Stimulated activated naive B cell treated with anti-CD40 and anti-IgM and Interleukin-4, amounts not matched to agents 10 μg/mL and 1 μg/mL and 100 μg/mL, for 72 hours (primary cell): ENCODE measurements around the gene KCNK17.
A peak's percentile ranks its signal among the peaks of the same experiment; 100 is the strongest.
"Not testable (repeated sequence)": the region's sequence is repeated elsewhere in the genome, so short reads cannot be mapped to it uniquely, and the experiment has no call there.

Source experiments
- ATAC-seq, 2 donors: fragments of 150-1000 bp; cut with Tn5 transposase; replicated peaks; 2 replicates each; pipeline ENCODE4 v1.10.0; 2021; ENCODE audit warnings: moderate library complexity in 1 of 2
- DNase-seq: peaks from one replicate; pipeline ENCODE4 v3.0.0; 2021
- H3K27ac Mint-ChIP-seq: one replicate; pipeline ENCODE4 v1.8.0; 2022; ENCODE audit warnings: mild to moderate bottlenecking, mixed read lengths
- H3K27me3 Mint-ChIP-seq, 2 donors: one replicate each; pipeline ENCODE4 v1.8.0; 2022; ENCODE audit warnings: mixed read lengths in 2 of 2
- H3K36me3 Mint-ChIP-seq, 2 donors: one replicate each; pipeline ENCODE4 v1.8.0; 2022; ENCODE audit warnings: mixed read lengths in 2 of 2, mild to moderate bottlenecking in 1 of 2
- H3K4me1 Mint-ChIP-seq, 2 donors: one replicate each; pipeline ENCODE4 v1.8.0; 2022; ENCODE audit warnings: mixed read lengths in 2 of 2, mild to moderate bottlenecking in 1 of 2
- H3K4me3 Mint-ChIP-seq, 2 donors: one replicate each; pipeline ENCODE4 v1.8.0; 2022; ENCODE audit warnings: mild to moderate bottlenecking in 2 of 2, mixed read lengths in 2 of 2, moderate library complexity in 1 of 2
- H3K9me3 Mint-ChIP-seq, 2 donors: one replicate each; pipeline ENCODE4 v1.8.0; 2022; ENCODE audit warnings: mixed read lengths in 2 of 2, mild to moderate bottlenecking in 1 of 2

KCNK17 gene

DNA sequence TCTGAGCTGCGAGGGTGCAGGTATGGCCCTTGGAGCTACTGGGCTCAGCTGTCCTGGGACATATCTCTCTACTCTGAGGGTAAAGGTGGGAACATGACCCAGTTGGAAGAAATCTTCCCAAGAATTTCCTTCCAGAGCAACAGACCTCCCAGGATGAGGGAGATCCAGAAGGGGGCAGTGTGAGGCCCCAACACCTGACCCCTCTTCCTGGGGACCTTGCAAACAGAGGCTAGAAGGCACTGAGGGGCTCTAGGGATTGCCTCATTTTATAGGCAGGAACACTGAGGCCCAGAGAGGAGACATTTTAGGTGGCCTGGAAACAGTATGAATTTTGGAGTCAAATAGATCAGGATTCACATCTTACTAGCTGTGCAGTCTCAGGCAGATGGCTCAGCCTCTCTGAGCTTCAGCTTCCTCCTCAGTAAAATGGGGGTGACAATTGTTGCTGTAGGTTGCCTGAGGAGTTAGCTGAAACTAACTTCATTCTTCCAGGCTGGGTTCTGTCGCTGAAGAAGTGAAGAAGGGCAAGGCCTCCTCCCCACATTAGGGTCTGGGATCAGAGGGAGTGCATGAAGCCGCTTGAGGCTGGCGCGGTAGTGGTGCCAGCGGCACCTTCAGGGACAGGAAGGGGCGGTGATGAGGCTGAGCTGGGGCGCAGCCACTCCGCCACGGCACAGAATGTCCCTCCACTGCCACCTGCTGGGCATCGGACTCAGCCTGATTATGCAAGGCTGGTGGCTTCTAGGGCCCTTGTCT lies 11.4 kb downstream of the KCNK17 start:
- H3K4me3 Mint-ChIP-seq = peak overlapping the region; percentile 52 to 70
- peaks cover 4 to 5% of the 10 kb centered on the region in 2 donors for H3K9me3 Mint-ChIP-seq
- peak; percentile 98 to 99 for ATAC-seq
- H3K36me3 Mint-ChIP-seq = peaks cover 0 to 4% of the 10 kb centered on the region in 2 donors
- peak; percentile 74 for DNase-seq
- H3K27me3 Mint-ChIP-seq = peaks cover 11 to 30% of the 10 kb centered on the region in 2 donors
- no peaks in the 10 kb centered on the region for H3K4me1 Mint-ChIP-seq
- H3K27ac Mint-ChIP-seq = no peak overlapping the region

DNA sequence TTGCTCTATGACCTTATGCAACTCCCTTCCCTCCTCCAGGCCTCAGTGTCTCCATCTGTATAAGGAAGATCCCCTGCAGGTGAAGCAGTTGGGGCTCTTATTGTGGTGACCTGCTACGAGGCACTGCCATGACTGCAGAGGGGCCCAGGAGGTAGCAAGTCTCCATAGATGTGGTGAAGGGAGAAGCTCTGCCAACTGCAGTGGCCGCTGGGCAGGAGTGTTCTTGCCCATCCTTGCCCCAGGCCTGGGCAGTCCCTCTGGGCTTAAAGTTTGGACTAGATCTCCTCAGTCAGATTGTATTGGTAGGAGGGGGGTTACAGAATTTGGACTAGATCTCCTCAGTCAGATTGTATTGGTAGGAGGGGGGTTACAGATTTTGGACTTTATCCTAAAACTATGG lies 12.2 kb downstream of the KCNK17 start:
- no peak for ATAC-seq
- H3K27me3 Mint-ChIP-seq = peaks cover 7 to 32% of the 10 kb centered on the region in 2 donors
- peaks cover 4 to 5% of the 10 kb centered on the region in 2 donors for H3K9me3 Mint-ChIP-seq
- no peak for DNase-seq
- no peak overlapping the region for H3K4me3 Mint-ChIP-seq
- H3K36me3 Mint-ChIP-seq = peaks cover 0 to 4% of the 10 kb centered on the region in 2 donors
- H3K4me1 Mint-ChIP-seq = no peaks in the 10 kb centered on the region
- no peak overlapping the region for H3K27ac Mint-ChIP-seq

DNA sequence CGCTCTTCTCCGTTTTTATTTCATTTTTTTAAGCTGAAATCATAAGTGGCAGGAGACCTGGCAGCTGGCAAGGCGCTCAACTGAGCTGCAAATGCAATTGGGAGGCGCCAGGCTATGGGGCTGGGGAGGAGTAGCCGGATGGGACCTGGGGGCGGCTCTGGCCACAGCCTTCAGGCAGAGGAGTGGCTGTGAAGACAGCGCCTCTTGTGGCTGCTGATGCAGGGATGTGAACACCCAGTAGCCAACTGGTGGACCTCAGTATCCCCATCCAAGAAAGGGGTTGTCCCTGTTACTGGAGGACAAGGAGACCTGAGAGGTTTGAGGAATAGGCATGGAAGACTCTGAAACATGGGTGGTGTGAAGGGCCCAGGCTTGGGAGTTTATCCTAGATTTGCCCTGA lies 12.6 kb downstream of the KCNK17 start:
- DNase-seq (no peak), ATAC-seq (no peak)
- Mint-ChIP-seq H3K4me3 (no peak overlapping the region), H3K27ac (no peak overlapping the region), H3K9me3 (peaks cover 4 to 5% of the 10 kb centered on the region in 2 donors), H3K4me1 (no peaks in the 10 kb centered on the region), H3K36me3 (peaks cover 0 to 4% of the 10 kb centered on the region in 2 donors), H3K27me3 (peaks cover 7 to 34% of the 10 kb centered on the region in 2 donors)

DNA sequence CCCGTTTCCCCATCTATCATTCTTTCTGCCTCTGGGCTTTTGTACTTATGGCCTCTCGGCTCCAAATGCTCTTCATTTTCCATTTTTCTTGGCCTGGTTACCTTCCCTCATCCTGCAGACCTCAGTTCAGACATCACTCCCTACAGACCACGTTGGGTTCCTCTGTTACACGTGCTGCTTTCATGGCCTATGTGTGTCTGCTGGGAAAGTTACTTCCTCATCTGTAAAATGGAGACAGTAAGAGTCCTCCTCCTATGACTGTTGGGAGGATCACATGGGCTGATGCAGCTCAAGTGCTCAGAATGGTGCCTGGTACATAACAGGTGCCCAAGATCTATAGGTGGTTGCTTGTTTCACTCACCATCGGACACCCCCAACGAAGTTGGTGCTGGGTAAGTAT lies 13.5 kb downstream of the KCNK17 start:
- ATAC-seq = peak in 1 of 2 donors; percentile 13
- no peak for DNase-seq
- Mint-ChIP-seq H3K36me3 (peaks cover 0 to 4% of the 10 kb centered on the region in 2 donors), H3K4me3 (no peak overlapping the region), H3K27me3 (peaks cover 13 to 39% of the 10 kb centered on the region in 2 donors), H3K27ac (no peak overlapping the region), H3K4me1 (no peaks in the 10 kb centered on the region), H3K9me3 (peaks cover 4 to 5% of the 10 kb centered on the region in 2 donors)

DNA sequence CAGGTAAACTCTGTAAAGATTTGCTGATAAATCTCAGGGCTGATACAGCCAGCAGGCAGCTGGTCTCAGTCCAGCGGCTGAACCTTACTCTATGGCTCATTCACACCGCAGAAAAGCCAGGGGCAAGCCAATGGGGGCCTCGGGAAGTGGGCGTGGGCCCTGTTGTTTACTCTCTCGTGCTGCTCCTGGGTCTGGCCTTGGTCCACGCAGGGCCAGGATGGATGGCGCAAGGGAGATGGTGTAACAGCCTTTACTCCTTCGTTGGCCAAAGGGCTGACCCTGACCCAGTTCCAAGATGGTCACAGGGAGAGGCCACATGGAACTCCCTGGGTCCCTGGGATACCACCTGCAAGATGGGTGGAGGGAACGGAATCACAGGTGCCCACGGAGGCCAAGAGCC lies 16.2 kb downstream of the KCNK17 start:
- H3K9me3 Mint-ChIP-seq = no peaks in the 10 kb centered on the region
- peaks cover 5% of the 10 kb centered on the region in 2 donors for H3K4me1 Mint-ChIP-seq
- no peaks in the 10 kb centered on the region for H3K36me3 Mint-ChIP-seq
- DNase-seq = no peak
- no peak overlapping the region for H3K27ac Mint-ChIP-seq
- H3K27me3 Mint-ChIP-seq = peaks cover 24 to 50% of the 10 kb centered on the region in 2 donors
- H3K4me3 Mint-ChIP-seq = no peak overlapping the region
- ATAC-seq = no peak

DNA sequence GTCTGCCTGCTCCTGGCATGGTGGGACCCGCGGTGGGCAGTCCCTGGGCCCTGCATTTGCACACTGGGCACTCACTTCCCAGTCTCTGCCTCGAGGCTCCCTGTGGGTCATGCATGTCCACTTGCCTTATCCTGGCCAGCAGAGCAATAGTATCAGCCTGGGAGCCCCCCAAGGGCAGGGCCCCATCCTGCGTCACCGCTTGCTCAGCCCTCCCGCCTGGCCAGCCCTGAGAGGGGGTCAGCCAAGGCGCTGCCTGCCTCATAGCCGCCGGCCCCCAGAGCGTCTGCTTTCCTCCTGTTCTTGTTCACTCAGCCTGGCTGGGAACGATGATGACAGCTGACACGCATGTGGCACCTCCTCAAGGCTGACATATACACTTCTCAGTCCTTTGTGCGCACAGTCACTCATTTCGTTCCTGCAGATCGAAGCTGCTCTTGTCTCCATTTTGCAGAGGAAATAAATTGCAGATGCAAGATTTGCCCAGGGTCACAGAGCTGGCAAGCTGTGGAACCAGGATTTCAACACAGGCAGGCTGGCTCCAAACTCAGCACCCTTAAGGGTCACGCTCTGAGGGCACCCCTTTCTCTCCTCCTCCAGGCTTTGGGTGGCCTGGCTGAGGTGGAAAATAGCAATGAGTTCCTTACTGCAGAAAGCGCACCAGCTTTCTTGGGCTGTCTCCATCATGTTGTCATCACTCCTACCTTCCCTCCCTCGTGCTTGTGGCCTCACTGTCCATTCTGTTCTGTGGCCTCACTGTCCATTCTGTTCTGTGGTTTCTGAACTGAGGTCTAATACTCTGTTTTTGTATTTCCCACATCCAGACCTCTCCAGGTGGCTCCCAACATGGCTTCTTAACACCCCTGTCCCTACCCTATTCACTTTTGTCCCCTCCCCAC lies 17.2 kb downstream of the KCNK17 start:
- ATAC-seq (no peak), DNase-seq (no peak)
- Mint-ChIP-seq H3K27ac (no peak overlapping the region), H3K4me3 (no peak overlapping the region), H3K27me3 (peaks cover 35 to 59% of the 10 kb centered on the region in 2 donors), H3K9me3 (no peaks in the 10 kb centered on the region), H3K4me1 (peaks cover 5% of the 10 kb centered on the region in 2 donors), H3K36me3 (no peaks in the 10 kb centered on the region)

DNA sequence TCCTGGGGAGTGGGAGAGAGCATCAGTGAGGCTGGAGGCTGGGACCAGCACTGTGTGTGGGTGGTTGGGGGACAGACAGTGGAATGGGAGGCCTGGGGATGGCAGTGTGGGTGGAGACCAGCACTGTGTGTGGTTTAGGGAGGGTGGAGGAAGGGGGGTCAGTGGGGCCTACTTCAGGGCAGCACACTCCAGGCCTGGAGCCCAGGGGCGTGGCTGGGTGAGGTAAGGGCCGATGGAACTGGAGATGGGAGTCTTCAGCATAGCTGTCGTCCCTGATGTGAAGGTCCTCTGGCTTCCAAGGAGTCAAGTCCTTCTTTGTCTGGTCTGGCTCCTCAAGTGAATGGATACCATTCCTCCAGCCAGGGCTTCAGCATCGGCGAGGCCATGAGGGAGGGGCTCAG lies 18.6 kb downstream of the KCNK17 start:
- DNase-seq = no peak
- Mint-ChIP-seq H3K27ac (no peak overlapping the region), H3K27me3 (peaks cover 31 to 55% of the 10 kb centered on the region in 2 donors), H3K9me3 (no peaks in the 10 kb centered on the region), H3K36me3 (no peaks in the 10 kb centered on the region), H3K4me3 (no peak overlapping the region), H3K4me1 (peaks cover 5% of the 10 kb centered on the region in 2 donors)
- ATAC-seq = no peak

DNA sequence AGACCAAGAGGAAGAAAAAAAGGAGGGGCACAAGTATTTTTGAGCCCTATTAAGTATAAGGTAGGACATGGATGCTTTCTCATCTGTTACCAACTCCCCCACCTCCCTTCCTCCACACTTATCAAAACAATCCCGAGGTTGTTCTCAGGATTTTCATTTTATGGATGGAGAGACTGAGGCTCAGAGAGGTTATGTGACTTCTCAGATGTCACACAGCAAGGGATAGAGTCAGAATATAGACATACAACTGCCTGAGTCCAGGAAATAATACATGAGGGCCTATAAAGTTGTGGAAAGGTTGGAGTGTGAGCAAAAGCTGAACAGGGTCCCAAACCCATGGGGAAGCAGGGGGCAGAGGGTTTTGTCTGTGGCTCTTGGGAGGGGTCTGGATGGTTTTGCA lies 19.3 kb downstream of the KCNK17 start:
- H3K9me3 Mint-ChIP-seq = no peaks in the 10 kb centered on the region
- DNase-seq (no peak), ATAC-seq (no peak)
- peaks cover 28 to 52% of the 10 kb centered on the region in 2 donors for H3K27me3 Mint-ChIP-seq
- no peak overlapping the region for H3K4me3 Mint-ChIP-seq
- peaks cover 5% of the 10 kb centered on the region in 2 donors for H3K4me1 Mint-ChIP-seq
- no peak overlapping the region for H3K27ac Mint-ChIP-seq
- no peaks in the 10 kb centered on the region for H3K36me3 Mint-ChIP-seq

DNA sequence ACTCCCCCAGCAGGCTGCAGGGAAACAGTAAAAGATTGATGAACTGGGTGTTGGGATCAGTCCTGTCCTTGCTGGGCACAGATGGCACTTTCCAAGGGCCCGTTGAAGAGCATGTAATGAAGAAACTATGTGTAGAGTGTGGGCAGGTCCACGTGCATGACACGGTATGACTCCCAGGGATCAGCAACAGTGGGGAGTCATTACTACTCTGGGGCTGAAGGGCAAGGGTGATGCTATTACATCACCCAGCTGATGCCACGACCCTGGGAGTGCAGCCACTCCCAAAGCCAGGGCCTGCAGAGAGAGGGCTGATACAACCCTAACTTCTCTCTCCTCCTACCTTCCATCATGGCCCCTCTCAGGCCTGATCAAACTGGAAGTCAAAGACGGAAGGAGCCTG lies 20.1 kb downstream of the KCNK17 start:
- Mint-ChIP-seq H3K4me1 (peaks cover 5% of the 10 kb centered on the region in 2 donors), H3K36me3 (no peaks in the 10 kb centered on the region), H3K27ac (no peak overlapping the region), H3K4me3 (no peak overlapping the region), H3K27me3 (peaks cover 28 to 46% of the 10 kb centered on the region in 2 donors), H3K9me3 (no peaks in the 10 kb centered on the region)
- ATAC-seq (no peak), DNase-seq (no peak)

DNA sequence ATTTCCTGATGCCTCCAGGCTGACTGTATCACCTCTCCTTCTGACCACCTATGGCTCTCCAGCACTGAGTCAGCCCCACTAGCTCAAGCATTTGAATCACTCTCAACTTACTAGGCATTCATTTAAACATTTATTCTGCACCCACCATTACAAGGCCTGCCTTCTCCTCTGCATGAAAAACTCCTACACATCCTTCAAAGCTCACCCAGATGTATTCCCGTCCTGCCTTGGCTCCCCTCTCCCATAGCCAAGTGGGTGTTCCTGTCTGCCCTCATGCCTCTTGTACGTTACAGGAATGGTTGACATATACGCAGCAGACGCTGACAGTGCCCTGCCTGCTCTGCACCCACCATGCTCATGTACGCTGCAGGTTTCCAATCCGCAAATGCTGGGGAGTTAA lies 21.6 kb downstream of the KCNK17 start:
- Mint-ChIP-seq H3K9me3 (peaks cover 0 to 3% of the 10 kb centered on the region in 2 donors), H3K4me3 (no peak overlapping the region), H3K27ac (no peak overlapping the region), H3K4me1 (peaks cover 5 to 11% of the 10 kb centered on the region in 2 donors), H3K27me3 (peaks cover 28 to 51% of the 10 kb centered on the region in 2 donors), H3K36me3 (no peaks in the 10 kb centered on the region)
- no peak for ATAC-seq
- no peak for DNase-seq

DNA sequence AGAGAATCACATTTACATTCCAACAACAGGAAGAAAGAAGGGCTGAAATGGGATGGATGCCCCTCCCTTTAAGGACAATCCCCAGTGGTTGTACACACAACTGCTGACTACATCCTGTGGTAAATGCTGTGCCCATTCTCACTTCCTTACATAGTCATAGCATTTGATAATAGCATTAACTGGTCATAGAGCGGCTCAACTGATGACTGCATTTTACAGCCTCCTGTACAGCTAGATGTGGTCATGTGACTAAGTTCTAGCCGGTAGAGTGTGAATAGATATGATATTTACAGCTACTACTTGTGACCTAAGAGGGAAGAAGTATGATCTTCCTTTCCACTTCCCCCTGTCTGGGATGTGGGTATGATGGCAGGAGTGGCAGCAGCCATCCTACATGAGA lies 24.7 kb downstream of the KCNK17 start:
- Mint-ChIP-seq H3K4me1 (peaks cover 0 to 14% of the 10 kb centered on the region in 2 donors), H3K36me3 (no peaks in the 10 kb centered on the region)
- ATAC-seq = peak; percentile 63 to 68

DNA sequence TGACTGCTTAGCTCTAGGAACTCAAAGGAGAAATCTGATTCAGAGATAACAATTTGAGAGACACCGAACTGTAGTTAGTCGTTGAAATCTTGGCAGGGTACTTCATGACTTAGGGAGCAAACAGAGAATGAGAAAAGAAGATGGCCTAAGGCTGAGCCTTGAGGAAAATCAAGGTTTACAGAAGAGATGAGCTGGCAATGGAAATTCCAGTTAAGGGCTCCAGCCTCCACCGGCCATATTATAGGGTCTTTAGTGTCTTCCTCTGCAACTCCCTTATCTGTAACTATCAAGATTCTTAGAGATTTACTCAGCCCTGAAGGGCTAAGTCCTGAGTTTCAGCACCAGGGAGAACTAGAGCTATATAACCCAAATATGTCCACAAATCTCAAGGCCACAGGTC lies 26.6 kb downstream of the KCNK17 start:
- H3K27me3 Mint-ChIP-seq = peaks cover 28 to 31% of the 10 kb centered on the region in 2 donors
- H3K4me3 Mint-ChIP-seq = no peak overlapping the region
- peaks cover 0 to 14% of the 10 kb centered on the region in 2 donors for H3K4me1 Mint-ChIP-seq
- H3K9me3 Mint-ChIP-seq = peaks cover 0 to 5% of the 10 kb centered on the region in 2 donors
- H3K27ac Mint-ChIP-seq = no peak overlapping the region
- H3K36me3 Mint-ChIP-seq = no peaks in the 10 kb centered on the region
- ATAC-seq = no peak
- no peak for DNase-seq

More for the DNA sequence above, 24.7 kb downstream of the KCNK17 start:
- no peak for DNase-seq
- H3K27ac Mint-ChIP-seq = no peak overlapping the region
- H3K27me3 Mint-ChIP-seq = peaks cover 25 to 37% of the 10 kb centered on the region in 2 donors
- peaks cover 0 to 5% of the 10 kb centered on the region in 2 donors for H3K9me3 Mint-ChIP-seq
- no peak overlapping the region for H3K4me3 Mint-ChIP-seq

DNA sequence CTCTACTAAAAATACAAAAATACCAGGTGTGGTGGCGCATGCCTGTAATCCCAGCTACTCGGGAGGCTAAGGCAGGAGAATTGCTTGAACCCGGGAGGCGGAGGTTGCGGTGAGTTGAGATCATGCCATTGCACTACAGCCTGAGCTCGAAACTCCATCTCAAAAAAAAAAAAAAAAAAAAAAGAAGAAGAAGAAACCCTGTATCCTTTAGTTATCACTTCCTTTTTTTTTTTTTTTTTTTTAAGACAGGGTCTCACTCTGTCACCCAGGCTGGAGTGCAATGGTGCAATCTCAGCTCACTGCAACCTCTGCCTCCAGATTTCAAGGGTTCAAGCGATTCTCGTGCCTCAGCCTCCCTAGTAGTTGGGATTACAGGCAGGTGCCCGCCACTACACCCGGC lies 27.6 kb downstream of the KCNK17 start:
- not testable (repeated sequence) for H3K36me3 Mint-ChIP-seq, DNase-seq, H3K9me3 Mint-ChIP-seq, H3K27ac Mint-ChIP-seq, H3K4me3 Mint-ChIP-seq
- peaks cover 0 to 14% of the 10 kb centered on the region in 2 donors for H3K4me1 Mint-ChIP-seq
- peak; percentile 36 to 64 for ATAC-seq
- H3K27me3 Mint-ChIP-seq = peaks cover 26 to 32% of the 10 kb centered on the region in 2 donors

DNA sequence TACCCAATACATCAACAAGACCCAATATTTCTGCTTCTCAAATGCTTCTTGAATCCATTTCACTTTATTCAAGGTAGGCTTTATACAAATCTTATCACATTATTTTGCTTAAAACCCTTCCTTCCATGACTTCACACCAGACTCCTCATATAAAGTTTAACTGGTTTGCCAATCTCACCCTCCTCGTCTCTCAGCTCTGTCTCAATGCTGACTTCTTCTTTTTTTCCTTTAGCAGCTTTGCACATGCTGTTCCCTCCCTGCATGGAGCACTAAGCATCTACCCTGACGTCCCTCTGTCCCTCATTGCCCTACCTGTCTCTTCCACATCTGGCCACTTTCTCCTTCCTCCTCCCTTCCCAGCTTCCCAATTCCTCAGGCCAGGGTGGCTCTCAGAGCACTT lies 31.4 kb downstream of the KCNK17 start:
- Mint-ChIP-seq H3K9me3 (peaks cover 0 to 2% of the 10 kb centered on the region in 2 donors), H3K4me1 (peaks cover 0 to 8% of the 10 kb centered on the region in 2 donors), H3K27me3 (peaks cover 27 to 55% of the 10 kb centered on the region in 2 donors), H3K27ac (no peak overlapping the region), H3K36me3 (no peaks in the 10 kb centered on the region), H3K4me3 (no peak overlapping the region)
- ATAC-seq (no peak), DNase-seq (no peak)
